PC-3 (cell line): ENCODE data around the gene ALKBH3.

Experiments
- EZH2 ChIP-seq: fragments of 300-600 bp; sonication (generic); IDR thresholded peaks from one replicate; pipeline ENCODE4 v1.6.1; 2017; ENCODE audit warnings: antibody characterized with exemption, mild to moderate bottlenecking, low read length; ENCODE audit not compliant: unreplicated experiment
- EZH2phosphoT487 ChIP-seq: fragments of 300-600 bp; sonication (generic); IDR thresholded peaks from 2 replicates; pipeline ENCODE4 v1.6.1; 2018; ENCODE audit warnings: mild to moderate bottlenecking, antibody characterized with exemption, low read length, borderline replicate concordance
- TF ChIP-seq, protein P1 (sequence below): fragments of 300-600 bp; sonication (generic); conservative IDR thresholded peaks from 2 replicates; pipeline ENCODE4 v1.5.1; 2017; ENCODE audit warnings: antibody characterized with exemption, low read depth, mild to moderate bottlenecking, low read length

DNA sequence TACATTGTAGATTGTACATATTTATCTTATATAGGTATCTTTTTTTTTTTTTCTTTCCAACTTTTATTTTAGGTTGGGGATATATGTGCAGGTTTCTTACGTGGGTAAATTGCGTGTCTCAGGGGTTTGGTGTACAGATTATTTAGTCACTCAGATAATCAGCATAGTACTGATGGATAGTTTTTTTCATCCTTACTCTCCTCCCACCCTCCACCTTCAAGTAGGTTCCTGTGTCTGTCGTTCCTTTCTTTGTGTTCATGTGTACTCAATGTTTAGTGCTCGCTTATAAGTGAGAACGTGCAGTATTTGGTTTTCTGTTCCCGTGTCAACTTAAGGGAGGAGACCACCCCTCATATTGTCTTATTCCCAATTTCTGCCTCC, 71.4 kb downstream of the ALKBH3 start:
- TF ChIP-seq, protein P1, sequence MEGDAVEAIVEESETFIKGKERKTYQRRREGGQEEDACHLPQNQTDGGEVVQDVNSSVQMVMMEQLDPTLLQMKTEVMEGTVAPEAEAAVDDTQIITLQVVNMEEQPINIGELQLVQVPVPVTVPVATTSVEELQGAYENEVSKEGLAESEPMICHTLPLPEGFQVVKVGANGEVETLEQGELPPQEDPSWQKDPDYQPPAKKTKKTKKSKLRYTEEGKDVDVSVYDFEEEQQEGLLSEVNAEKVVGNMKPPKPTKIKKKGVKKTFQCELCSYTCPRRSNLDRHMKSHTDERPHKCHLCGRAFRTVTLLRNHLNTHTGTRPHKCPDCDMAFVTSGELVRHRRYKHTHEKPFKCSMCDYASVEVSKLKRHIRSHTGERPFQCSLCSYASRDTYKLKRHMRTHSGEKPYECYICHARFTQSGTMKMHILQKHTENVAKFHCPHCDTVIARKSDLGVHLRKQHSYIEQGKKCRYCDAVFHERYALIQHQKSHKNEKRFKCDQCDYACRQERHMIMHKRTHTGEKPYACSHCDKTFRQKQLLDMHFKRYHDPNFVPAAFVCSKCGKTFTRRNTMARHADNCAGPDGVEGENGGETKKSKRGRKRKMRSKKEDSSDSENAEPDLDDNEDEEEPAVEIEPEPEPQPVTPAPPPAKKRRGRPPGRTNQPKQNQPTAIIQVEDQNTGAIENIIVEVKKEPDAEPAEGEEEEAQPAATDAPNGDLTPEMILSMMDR = no peak
- TF ChIP-seq EZH2 (no peak), EZH2phosphoT487 (no peak)
